Neural progenitor cell (in vitro differentiated cells): ENCODE data around the gene FAU. TPM values are rescaled to one million over a fixed set of nuclear protein-coding genes. Genes with fewer than 3 reads are reported as not detected.
A peak's percentile ranks its signal among the peaks of the same experiment; 100 is the strongest.

Source experiments
- DNase-seq: peaks from one replicate; pipeline ENCODE4 v3.0.0-alpha.2; 2016; ENCODE audit warnings: low spot score
- H2AFZ ChIP-seq: fragments of 200-600 bp; sonication (generic); replicated peaks from 2 replicates; pipeline ENCODE4 v1.6.1; 2016; ENCODE audit warnings: antibody characterized with exemption
- H3F3A ChIP-seq: fragments of 200-600 bp; sonication (generic); 2 replicates; pipeline ENCODE4 v1.6.1; 2016; ENCODE audit warnings: antibody characterized with exemption, low read depth
- H3K27ac ChIP-seq: fragments of 200-600 bp; sonication (generic); 2 replicates; pipeline ENCODE4 v1.5.1; 2016; ENCODE audit warnings: mild to moderate bottlenecking
- H3K27me3 ChIP-seq: fragments of 200-600 bp; sonication (generic); 2 replicates; pipeline ENCODE4 v1.6.1; 2016; ENCODE audit warnings: mild to moderate bottlenecking, moderate library complexity
- H3K36me3 ChIP-seq: fragments of 200-600 bp; sonication (generic); 2 replicates; pipeline ENCODE4 v1.5.1; 2016
- H3K4me1 ChIP-seq: fragments of 200-600 bp; sonication (generic); 2 replicates; pipeline ENCODE4 v1.6.1; 2016; ENCODE audit warnings: mixed run types
- H3K4me2 ChIP-seq: fragments of 200-600 bp; sonication (generic); 2 replicates; pipeline ENCODE4 v1.6.1; 2016
- H3K4me3 ChIP-seq: fragments of 200-600 bp; sonication (generic); 2 replicates; pipeline ENCODE4 v1.5.1; 2016
- H3K79me2 ChIP-seq: fragments of 200-600 bp; sonication (generic); 2 replicates; pipeline ENCODE4 v1.6.1; 2016; ENCODE audit warnings: low read depth
- H3K9ac ChIP-seq: fragments of 200-600 bp; sonication (generic); 2 replicates; pipeline ENCODE4 v1.6.1; 2016
- H3K9me3 ChIP-seq: fragments of 200-600 bp; sonication (generic); 2 replicates; pipeline ENCODE4 v1.5.1; 2016; ENCODE audit warnings: low read depth
- H4K20me1 ChIP-seq: fragments of 200-600 bp; sonication (generic); 2 replicates; pipeline ENCODE4 v1.6.1; 2016; ENCODE audit warnings: low read depth
- H3K27ac Mint-ChIP-seq: 3 replicates; pipeline ENCODE4 v1.8.0; 2021; ENCODE audit warnings: mixed read lengths
- H3K27me3 Mint-ChIP-seq: 2 replicates; pipeline ENCODE4 v1.8.0; 2022; ENCODE audit warnings: low read depth, mild to moderate bottlenecking, inconsistent platforms, moderate library complexity, mixed read lengths; ENCODE audit not compliant: insufficient read depth
- H3K36me3 Mint-ChIP-seq: 3 replicates; pipeline ENCODE4 v1.8.0; 2021; ENCODE audit warnings: mixed read lengths
- H3K4me1 Mint-ChIP-seq: 3 replicates; pipeline ENCODE4 v1.8.0; 2021; ENCODE audit warnings: mixed read lengths
- H3K4me3 Mint-ChIP-seq: 3 replicates; pipeline ENCODE4 v1.8.0; 2021; ENCODE audit warnings: mild to moderate bottlenecking, moderate library complexity, mixed read lengths
- H3K9me3 Mint-ChIP-seq: 3 replicates; pipeline ENCODE4 v1.8.0; 2020; ENCODE audit warnings: mixed read lengths
- CTCF ChIP-seq: fragments of 200-600 bp; sonication (generic); IDR thresholded peaks from 2 replicates; pipeline ENCODE4 v1.5.1; 2017; ENCODE audit warnings: antibody characterized with exemption, mild to moderate bottlenecking
- EZH2 ChIP-seq: fragments of 200-600 bp; sonication (generic); IDR thresholded peaks from 2 replicates; pipeline ENCODE4 v1.6.1; 2017; ENCODE audit warnings: antibody characterized with exemption, mild to moderate bottlenecking, moderate library complexity
- EZH2phosphoT487 ChIP-seq: fragments of 200-600 bp; sonication (generic); IDR thresholded peaks from 2 replicates; pipeline ENCODE4 v1.6.1; 2017; ENCODE audit warnings: antibody characterized with exemption
- total RNA-seq: library from RNA; depleted of rRNA; stranded (reverse); fragments of >200 nt; gene quantifications from 2 replicates; pipeline ENCODE4 v1.2.3, GENCODE V29; 2015; ENCODE audit warnings: low replicate concordance

Gene FAU
- total RNA-seq, 1 donor from 2014 or later, result 288 TPM

- no peaks in the 10 kb centered on the region for H4K20me1 ChIP-seq
- Mint-ChIP-seq H3K27me3 (peaks cover 4% of the 10 kb centered on the region), H3K36me3 (no peaks in the 10 kb centered on the region), H3K27ac (no peak overlapping the region), H3K9me3 (no peaks in the 10 kb centered on the region), H3K4me3 (no peak overlapping the region), H3K4me1 (peaks cover 9% of the 10 kb centered on the region)
- no peak for DNase-seq
- TF ChIP-seq EZH2phosphoT487 (no peak), CTCF (no peak), EZH2 (no peak)
- H3K36me3 ChIP-seq, result no peaks in the 10 kb centered on the region
- no peak overlapping the region for H3K9ac ChIP-seq
- no peak overlapping the region for H2AFZ ChIP-seq
- H3K27ac ChIP-seq, result no peak overlapping the region
- H3K9me3 ChIP-seq, result no peaks in the 10 kb centered on the region
- H3F3A ChIP-seq, result peaks cover 16% of the 10 kb centered on the region
- H3K4me2 ChIP-seq, result no peak overlapping the region
- H3K27me3 ChIP-seq, result no peaks in the 10 kb centered on the region
- H3K4me1 ChIP-seq, result peaks cover 4% of the 10 kb centered on the region
- peaks cover 29% of the 10 kb centered on the region for H3K79me2 ChIP-seq
- H3K4me3 ChIP-seq, result no peak overlapping the region
Measured at GRCh38 chr11:65127473-65128181, 5.7 kb upstream of the FAU start.

- Mint-ChIP-seq H3K4me1 (peaks cover 11% of the 10 kb centered on the region), H3K27ac (no peak overlapping the region), H3K4me3 (peak overlapping the region; percentile 14), H3K9me3 (no peaks in the 10 kb centered on the region), H3K36me3 (no peaks in the 10 kb centered on the region), H3K27me3 (peaks cover 6% of the 10 kb centered on the region)
- TF ChIP-seq EZH2, result no peak
- TF ChIP-seq CTCF, result no peak
- TF ChIP-seq EZH2phosphoT487, result no peak
- Histone ChIP-seq H3K4me2 (no peak overlapping the region), H3K9ac (no peak overlapping the region), H3K79me2 (peaks cover 30% of the 10 kb centered on the region), H3K4me3 (no peak overlapping the region), H3K4me1 (peaks cover 4% of the 10 kb centered on the region), H3K27me3 (no peaks in the 10 kb centered on the region), H3F3A (peaks cover 20% of the 10 kb centered on the region), H3K27ac (no peak overlapping the region), H3K36me3 (no peaks in the 10 kb centered on the region), H2AFZ (no peak overlapping the region), H4K20me1 (no peaks in the 10 kb centered on the region), H3K9me3 (no peaks in the 10 kb centered on the region)
- DNase-seq, result no peak
Measured at GRCh38 chr11:65126624-65127274, 4.8 kb upstream of the FAU start.

GRCh38 chr11:65125197-65126056 lies 3.5 kb upstream of the FAU start:
- H3F3A ChIP-seq, result peaks cover 29% of the 10 kb centered on the region
- peak overlapping the region; percentile 50 for H3K4me3 Mint-ChIP-seq
- no peaks in the 10 kb centered on the region for H3K9me3 Mint-ChIP-seq
- peaks cover 2% of the 10 kb centered on the region for H3K36me3 ChIP-seq
- no peak overlapping the region for H3K27ac Mint-ChIP-seq
- H3K9ac ChIP-seq, result no peak overlapping the region
- no peak overlapping the region for H3K27ac ChIP-seq
- H3K9me3 ChIP-seq, result no peaks in the 10 kb centered on the region
- H3K4me1 Mint-ChIP-seq, result peaks cover 17% of the 10 kb centered on the region
- peaks cover 4% of the 10 kb centered on the region for H3K36me3 Mint-ChIP-seq
- no peaks in the 10 kb centered on the region for H3K27me3 ChIP-seq
- H3K4me2 ChIP-seq, result no peak overlapping the region
- H3K27me3 Mint-ChIP-seq, result peaks cover 7% of the 10 kb centered on the region
- H4K20me1 ChIP-seq, result peaks cover 6% of the 10 kb centered on the region
- no peak for TF ChIP-seq EZH2phosphoT487
- TF ChIP-seq CTCF, result no peak
- TF ChIP-seq EZH2, result no peak
- H3K79me2 ChIP-seq, result peaks cover 43% of the 10 kb centered on the region
- H3K4me3 ChIP-seq, result no peak overlapping the region
- DNase-seq, result no peak
- peaks cover 10% of the 10 kb centered on the region for H3K4me1 ChIP-seq
- no peak overlapping the region for H2AFZ ChIP-seq
